B cell (primary cell): ENCODE data around the gene RYK. TPM values are rescaled to one million over a fixed set of nuclear protein-coding genes. Genes with fewer than 3 reads are reported as not detected.
"Not testable (repeated sequence)": the region's sequence is repeated elsewhere in the genome, so short reads cannot be mapped to it uniquely, and the experiment has no call there.

Experiments used
- ATAC-seq: fragments of 200-7000 bp; cut with Tn5 transposase; one replicate; pipeline ENCODE4 v1.10.0; 2021; ENCODE audit warnings: low read depth, mild to moderate bottlenecking, moderate number of reproducible peaks, moderate library complexity
- CTCF ChIA-PET: fragments of 350-600 bp; sonication (Branson Sonifier 250); formaldehyde crosslinking; loops from one replicate; lab custom pipeline; 2021; ENCODE audit warnings: antibody characterized with exemption, inconsistent platforms; lab: Charles Lee
- POLR2A ChIA-PET: fragments of 350-600 bp; sonication (Branson Sonifier 250); formaldehyde crosslinking; loops from one replicate; lab custom pipeline; 2021; ENCODE audit warnings: antibody characterized with exemption; lab: Charles Lee
- DNase-seq: peaks from one replicate; pipeline ENCODE4 v3.0.0; 2013
- H2AFZ ChIP-seq: 2 replicates; pipeline ENCODE4 v1.6.1; 2012; ENCODE audit warnings: mild to moderate bottlenecking, low read depth, low read length; ENCODE audit not compliant: insufficient read depth, poor library complexity, severe bottlenecking
- H3K27ac ChIP-seq, 2 donors: 1 replicate in 1 of 2; 2 replicates in 1 of 2; pipeline ENCODE4 v1.5.1; 2012 to 2013; ENCODE audit warnings: low read length in 2 of 2, mild to moderate bottlenecking in 2 of 2, moderate library complexity in 1 of 2
- H3K27me3 ChIP-seq, 4 experiments: fragments of 200-600 bp in 1 of 4; sonication (generic) in 1 of 4; replicated peaks in 1 of 4; 1 replicate in 2 of 4; 2 replicates in 2 of 4; pipeline versions ENCODE4 v1.6.1 to v1.7.0; 2013 to 2016; ENCODE audit warnings: low read length in 3 of 4, mild to moderate bottlenecking in 2 of 4, mixed read lengths in 1 of 4, moderate library complexity in 1 of 4; ENCODE audit not compliant: insufficient read depth in 4 of 4, control insufficient read depth in 3 of 4; ENCODE audit errors: control extremely low read depth in 1 of 4
- H3K36me3 ChIP-seq, 2 experiments: replicated peaks in 1 of 2; 1 replicate in 1 of 2; 2 replicates in 1 of 2; pipeline versions ENCODE4 v1.6.1 to v1.7.1; 2013; ENCODE audit warnings: low read length in 1 of 2; ENCODE audit not compliant: insufficient read depth in 2 of 2, control insufficient read depth in 1 of 2; ENCODE audit errors: control extremely low read depth in 1 of 2, extremely low read depth in 1 of 2
- H3K4me1 ChIP-seq, 2 donors: fragments of 200-600 bp in 1 of 2; sonication (generic) in 1 of 2; 1 replicate in 1 of 2; 2 replicates in 1 of 2; pipeline versions ENCODE4 v1.5.1 to v1.6.1; 2013 to 2017; ENCODE audit warnings: low read length in 2 of 2; ENCODE audit not compliant: control insufficient read depth in 2 of 2, insufficient read depth in 2 of 2
- H3K4me2 ChIP-seq: replicated peaks from 2 replicates; pipeline ENCODE3; 2012; ENCODE audit warnings: mild to moderate bottlenecking, low read depth, low read length; ENCODE audit not compliant: poor library complexity, severe bottlenecking
- H3K4me3 ChIP-seq, 5 experiments: fragments of 200-600 bp in 1 of 5; sonication (generic) in 1 of 5; 1 replicate in 3 of 5; 2 replicates in 2 of 5; pipeline versions ENCODE4 v1.5.1 to v1.7.0; 2011 to 2016; ENCODE audit warnings: low read length in 4 of 5, mild to moderate bottlenecking in 4 of 5, low read depth in 2 of 5, control low read depth in 1 of 5, moderate library complexity in 1 of 5; ENCODE audit not compliant: insufficient read depth in 1 of 5; ENCODE audit errors: control extremely low read depth in 1 of 5, extremely low read depth in 1 of 5
- H3K79me2 ChIP-seq: fragments of 200-600 bp; sonication (generic); one replicate; pipeline ENCODE4 v1.6.0; 2016; ENCODE audit warnings: low read length; ENCODE audit not compliant: control insufficient read depth, insufficient read depth
- H3K9ac ChIP-seq: fragments of 200-600 bp; sonication (generic); 2 replicates; pipeline ENCODE4 v1.6.1; 2017; ENCODE audit warnings: mild to moderate bottlenecking, low read length, moderate library complexity
- H3K9me3 ChIP-seq, 3 donors: one replicate each; pipeline versions ENCODE4 v1.6.1 to v1.7.1; 2013; ENCODE audit warnings: low read length in 2 of 3; ENCODE audit not compliant: control insufficient read depth in 2 of 3, insufficient read depth in 1 of 3; ENCODE audit errors: control extremely low read depth in 1 of 3
- H4K20me1 ChIP-seq: 2 replicates; pipeline ENCODE4 v1.6.0; 2012; ENCODE audit warnings: mild to moderate bottlenecking, low read length; ENCODE audit not compliant: insufficient read depth, control insufficient read depth, poor library complexity, severe bottlenecking
- H3K27ac Mint-ChIP-seq: one replicate; pipeline ENCODE4 v1.8.0; 2021; ENCODE audit warnings: mixed read lengths
- H3K27me3 Mint-ChIP-seq: one replicate; pipeline ENCODE4 v1.8.0; 2021; ENCODE audit warnings: mixed read lengths
- H3K4me1 Mint-ChIP-seq: one replicate; pipeline ENCODE4 v1.8.0; 2021; ENCODE audit warnings: mixed read lengths
- H3K4me3 Mint-ChIP-seq: one replicate; pipeline ENCODE4 v1.8.0; 2021; ENCODE audit warnings: mixed read lengths
- H3K9me3 Mint-ChIP-seq: one replicate; pipeline ENCODE4 v1.8.0; 2022; ENCODE audit warnings: mixed read lengths; ENCODE audit not compliant: insufficient read depth
- EZH2 ChIP-seq: IDR thresholded peaks from 2 replicates; pipeline ENCODE4 v1.6.1; 2012; ENCODE audit warnings: borderline replicate concordance, low read depth, mild to moderate bottlenecking, moderate library complexity, low read length; ENCODE audit not compliant: insufficient read depth, poor library complexity, severe bottlenecking
- WGBS: methylation state at CpG from one replicate; pipeline ENCODE4 v1.1.5; 2013; ENCODE audit warnings: missing lambda C conversion rate; ENCODE audit not compliant: insufficient coverage; 5-methylcytosine and 5-hydroxymethylcytosine counted together
- intact Hi-C: fragments of 100-400 bp; cut with micrococcal nuclease; formaldehyde crosslinking; loops from one replicate; pipeline ENCODE4 v1.10.0; 2022
- polyA plus RNA-seq: library from polyadenylated mRNA; depleted of rRNA; stranded (reverse); fragments of >200 nt; gene quantifications from 2 replicates; pipeline ENCODE4 v1.2.3, GENCODE V29; 2012
- total RNA-seq, 2 donors: library from RNA; stranded (reverse); fragments of 120-200 nt in 1 of 2; gene quantifications; 1 replicate in 1 of 2; 2 replicates in 1 of 2; pipeline versions ENCODE4 v1.2.3 to v1.2.4, GENCODE V29; 2013 to 2022
- TF ChIP-seq, protein P1 (sequence below): fragments of 200-600 bp; IDR thresholded peaks from one replicate; pipeline ENCODE4 v1.8.0; 2022; ENCODE audit warnings: antibody characterized with exemption, mild to moderate bottlenecking

Gene RYK
- total and polyA plus RNA-seq, 2 donors (not counting 1 experiment from before 2014, with no cell fraction given), result 16.9 to 67.7 TPM

- CTCF ChIA-PET, result no interaction called here
- Histone ChIP-seq H2AFZ (no peak overlapping the region), H3K4me2 (no peak overlapping the region), H3K4me3 (no peak overlapping the region), H3K4me1 (no peaks in the 10 kb centered on the region), H3K27ac (no peak overlapping the region), H3K79me2 (no peaks in the 10 kb centered on the region), H3K36me3 (no peaks in the 10 kb centered on the region), H3K27me3 (peaks cover 0 to 18% (median 5%) of the 10 kb centered on the region in 4 experiments), H4K20me1 (no peaks in the 10 kb centered on the region), H3K9me3 (peaks cover 0 to 4% (median 0%) of the 10 kb centered on the region in 3 donors), H3K9ac (no peak overlapping the region)
- WGBS, result no CpG with 5 or more reads among the region's 3 CpGs
- ATAC-seq, result no peak
- intact Hi-C loops, result no loop called here
- DNase-seq, result no peak
- H3K27me3 Mint-ChIP-seq, result peaks cover 61% of the 10 kb centered on the region
- H3K4me3 Mint-ChIP-seq, result no peak overlapping the region
- H3K4me1 Mint-ChIP-seq, result no peaks in the 10 kb centered on the region
- TF ChIP-seq EZH2, result no peak
- peaks cover 5% of the 10 kb centered on the region for H3K9me3 Mint-ChIP-seq
- POLR2A ChIA-PET, result no interaction called here
- H3K27ac Mint-ChIP-seq, result no peak overlapping the region
Observed at GRCh38 chr3:134277066-134277660, 26.5 kb upstream of the RYK start.

DNA sequence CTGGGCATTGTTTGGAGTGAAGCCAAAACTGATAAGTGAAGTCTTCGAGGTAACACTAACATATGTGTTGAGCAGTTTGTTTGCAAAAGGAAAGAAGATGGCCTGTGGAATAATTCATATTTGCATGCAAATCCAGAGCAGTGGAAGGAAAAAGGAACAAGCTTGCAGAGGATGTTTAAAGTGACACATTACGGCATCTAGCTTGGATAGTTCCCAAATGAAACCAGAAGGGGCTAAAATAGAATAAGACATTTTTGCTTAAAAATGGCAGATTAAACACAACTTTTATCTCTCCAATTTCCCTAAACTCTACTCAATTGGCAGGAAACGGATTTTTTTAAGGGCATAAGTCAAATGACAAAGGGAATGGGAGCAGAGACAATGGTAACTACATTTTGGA is 25.4 kb upstream of the RYK start:
- Histone ChIP-seq H2AFZ (no peak overlapping the region), H3K27ac (no peak overlapping the region), H3K36me3 (no peaks in the 10 kb centered on the region), H3K27me3 (peaks cover 0 to 28% (median 5%) of the 10 kb centered on the region in 4 experiments), H3K79me2 (no peaks in the 10 kb centered on the region), H3K4me1 (no peaks in the 10 kb centered on the region), H3K9me3 (peaks cover 0 to 4% (median 0%) of the 10 kb centered on the region in 3 donors), H3K9ac (no peak overlapping the region), H4K20me1 (no peaks in the 10 kb centered on the region), H3K4me2 (no peak overlapping the region), H3K4me3 (no peak overlapping the region)
- Mint-ChIP-seq H3K27me3 (peaks cover 60% of the 10 kb centered on the region), H3K27ac (no peak overlapping the region), H3K9me3 (no peaks in the 10 kb centered on the region), H3K4me3 (no peak overlapping the region), H3K4me1 (no peaks in the 10 kb centered on the region)
- ChIA-PET POLR2A (no interaction called here), CTCF (no interaction called here)
- TF ChIP-seq, protein P1, sequence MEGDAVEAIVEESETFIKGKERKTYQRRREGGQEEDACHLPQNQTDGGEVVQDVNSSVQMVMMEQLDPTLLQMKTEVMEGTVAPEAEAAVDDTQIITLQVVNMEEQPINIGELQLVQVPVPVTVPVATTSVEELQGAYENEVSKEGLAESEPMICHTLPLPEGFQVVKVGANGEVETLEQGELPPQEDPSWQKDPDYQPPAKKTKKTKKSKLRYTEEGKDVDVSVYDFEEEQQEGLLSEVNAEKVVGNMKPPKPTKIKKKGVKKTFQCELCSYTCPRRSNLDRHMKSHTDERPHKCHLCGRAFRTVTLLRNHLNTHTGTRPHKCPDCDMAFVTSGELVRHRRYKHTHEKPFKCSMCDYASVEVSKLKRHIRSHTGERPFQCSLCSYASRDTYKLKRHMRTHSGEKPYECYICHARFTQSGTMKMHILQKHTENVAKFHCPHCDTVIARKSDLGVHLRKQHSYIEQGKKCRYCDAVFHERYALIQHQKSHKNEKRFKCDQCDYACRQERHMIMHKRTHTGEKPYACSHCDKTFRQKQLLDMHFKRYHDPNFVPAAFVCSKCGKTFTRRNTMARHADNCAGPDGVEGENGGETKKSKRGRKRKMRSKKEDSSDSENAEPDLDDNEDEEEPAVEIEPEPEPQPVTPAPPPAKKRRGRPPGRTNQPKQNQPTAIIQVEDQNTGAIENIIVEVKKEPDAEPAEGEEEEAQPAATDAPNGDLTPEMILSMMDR, result no peak
- no peak for TF ChIP-seq EZH2
- ATAC-seq (no peak), DNase-seq (no peak)
- intact Hi-C loops, result no loop called here
- 83% methylated on average over 1 of the region's 3 CpGs for WGBS

DNA sequence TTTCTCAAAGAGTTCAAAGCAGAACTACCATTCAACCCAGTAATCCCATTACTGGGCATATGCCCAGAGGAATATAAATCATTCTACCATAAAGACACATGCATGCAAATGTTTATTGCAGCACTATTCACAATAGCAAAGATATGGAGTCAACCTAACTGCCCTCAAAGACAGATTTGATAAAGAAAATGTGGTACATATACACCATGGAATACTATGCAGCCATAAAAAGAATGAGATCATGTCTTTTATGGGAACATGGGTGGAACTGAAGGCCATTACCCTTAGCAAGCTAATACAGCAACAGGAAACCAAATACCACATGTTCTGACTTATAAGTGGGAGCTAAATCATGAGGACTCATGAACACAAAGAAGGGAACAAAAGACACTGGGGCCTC is 24.5 kb upstream of the RYK start:
- H3K27ac ChIP-seq, H4K20me1 ChIP-seq, H3K4me1 Mint-ChIP-seq, H2AFZ ChIP-seq, H3K4me3 Mint-ChIP-seq, H3K9me3 Mint-ChIP-seq, H3K9me3 ChIP-seq, H3K4me2 ChIP-seq, H3K9ac ChIP-seq, ATAC-seq, intact Hi-C loops, H3K27ac Mint-ChIP-seq, H3K4me3 ChIP-seq, H3K36me3 ChIP-seq, H3K79me2 ChIP-seq, DNase-seq, POLR2A ChIA-PET, H3K4me1 ChIP-seq: not testable (repeated sequence)
- peaks cover 0 to 32% (median 5%) of the 10 kb centered on the region in 4 experiments for H3K27me3 ChIP-seq
- CTCF ChIA-PET, result interaction anchor here (1.0 kb wide), 1 partner anchor 63 kb away, joined by 8 read pairs; no protein-coding TSS in a partner anchor
- peaks cover 62% of the 10 kb centered on the region for H3K27me3 Mint-ChIP-seq
